SK-N-SH (cell line): Measurements from ENCODE around the gene HID1.

Experiments
- EZH2phosphoT487 ChIP-seq: fragments of 200-600 bp; sonication (generic); IDR thresholded peaks from 2 replicates; pipeline ENCODE4 v1.6.1; 2017; ENCODE audit warnings: low read depth, mixed run types, mild to moderate bottlenecking, antibody characterized with exemption, moderate library complexity, borderline replicate concordance
- GABPA ChIP-seq: IDR thresholded peaks from 2 replicates; pipeline ENCODE4 v1.4.0; 2012; ENCODE audit warnings: low read depth, mild to moderate bottlenecking
- JUND ChIP-seq: IDR thresholded peaks from 2 replicates; pipeline ENCODE4 v1.4.0; 2012
- POLR2AphosphoS5 ChIP-seq: IDR thresholded peaks from 2 replicates; pipeline ENCODE4 v1.6.1; 2012; ENCODE audit warnings: low read depth, low read length
- RCOR1 ChIP-seq: fragments of 150-350 bp; IDR thresholded peaks from 2 replicates; pipeline ENCODE4 v1.6.1; 2017; ENCODE audit warnings: antibody characterized with exemption, low read length
- RXRA ChIP-seq: IDR thresholded peaks from 2 replicates; pipeline ENCODE4 v1.4.0; 2012; ENCODE audit warnings: low read depth, mild to moderate bottlenecking, borderline replicate concordance
- TEAD4 ChIP-seq: IDR thresholded peaks from 2 replicates; pipeline ENCODE4 v1.4.0; 2012; ENCODE audit warnings: mild to moderate bottlenecking, borderline replicate concordance; ENCODE audit not compliant: insufficient read depth
- TF ChIP-seq, protein P1 (sequence below): fragments of 200-600 bp; sonication (generic); IDR thresholded peaks from 2 replicates; pipeline ENCODE4 v1.6.1; 2017; ENCODE audit warnings: antibody characterized with exemption, mild to moderate bottlenecking, moderate library complexity

DNA sequence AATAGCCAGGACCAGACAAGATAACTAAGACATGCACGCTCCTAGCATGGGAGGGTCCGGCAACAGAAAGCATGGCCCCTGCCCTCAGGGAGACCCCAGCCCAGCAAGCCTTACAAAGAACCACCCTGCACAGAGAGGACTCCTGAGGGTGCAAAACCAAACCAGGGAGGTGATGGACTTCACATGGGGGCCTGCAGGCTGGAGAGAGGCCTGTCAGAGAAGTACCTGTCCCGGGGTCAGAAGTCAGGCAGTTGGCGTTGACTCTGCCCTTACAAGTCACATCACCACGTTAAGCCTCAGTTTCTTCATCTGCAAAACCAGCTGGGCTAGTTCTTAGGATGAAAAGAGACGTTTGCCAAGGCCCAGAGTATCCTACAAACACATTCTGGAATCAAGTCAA, 43.8 kb downstream of the HID1 start:
- TF ChIP-seq GABPA: no peak
- TF ChIP-seq POLR2AphosphoS5: no peak
- no peak for TF ChIP-seq RCOR1
- TF ChIP-seq, protein P1, sequence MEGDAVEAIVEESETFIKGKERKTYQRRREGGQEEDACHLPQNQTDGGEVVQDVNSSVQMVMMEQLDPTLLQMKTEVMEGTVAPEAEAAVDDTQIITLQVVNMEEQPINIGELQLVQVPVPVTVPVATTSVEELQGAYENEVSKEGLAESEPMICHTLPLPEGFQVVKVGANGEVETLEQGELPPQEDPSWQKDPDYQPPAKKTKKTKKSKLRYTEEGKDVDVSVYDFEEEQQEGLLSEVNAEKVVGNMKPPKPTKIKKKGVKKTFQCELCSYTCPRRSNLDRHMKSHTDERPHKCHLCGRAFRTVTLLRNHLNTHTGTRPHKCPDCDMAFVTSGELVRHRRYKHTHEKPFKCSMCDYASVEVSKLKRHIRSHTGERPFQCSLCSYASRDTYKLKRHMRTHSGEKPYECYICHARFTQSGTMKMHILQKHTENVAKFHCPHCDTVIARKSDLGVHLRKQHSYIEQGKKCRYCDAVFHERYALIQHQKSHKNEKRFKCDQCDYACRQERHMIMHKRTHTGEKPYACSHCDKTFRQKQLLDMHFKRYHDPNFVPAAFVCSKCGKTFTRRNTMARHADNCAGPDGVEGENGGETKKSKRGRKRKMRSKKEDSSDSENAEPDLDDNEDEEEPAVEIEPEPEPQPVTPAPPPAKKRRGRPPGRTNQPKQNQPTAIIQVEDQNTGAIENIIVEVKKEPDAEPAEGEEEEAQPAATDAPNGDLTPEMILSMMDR: no peak
- TF ChIP-seq EZH2phosphoT487: no peak
- TF ChIP-seq RXRA: no peak
- no peak for TF ChIP-seq JUND
- no peak for TF ChIP-seq TEAD4
